GM23338 (cell line): ENCODE data around the gene ANKRD22. TPM values are rescaled to one million over a fixed set of nuclear protein-coding genes. Genes with fewer than 3 reads are reported as not detected.

Experiments used
- CREB1 ChIP-seq: fragments of 250-450 bp; sonication (Bioruptor Pico); IDR thresholded peaks from 2 replicates; pipeline ENCODE4 v1.5.0; 2020; ENCODE audit warnings: low read depth, mild to moderate bottlenecking, moderate library complexity
- EZH2 ChIP-seq: fragments of 200-600 bp; sonication (generic); IDR thresholded peaks from one replicate; pipeline ENCODE4 v1.8.0; 2017; ENCODE audit warnings: antibody characterized with exemption, mild to moderate bottlenecking, low read depth; ENCODE audit not compliant: unreplicated experiment
- EZH2phosphoT487 ChIP-seq: fragments of 200-600 bp; sonication (generic); IDR thresholded peaks from one replicate; pipeline ENCODE4 v1.8.1; 2018; ENCODE audit warnings: antibody characterized with exemption; ENCODE audit not compliant: unreplicated experiment
- NANOG ChIP-seq: IDR thresholded peaks from 2 replicates; pipeline ENCODE4 v1.6.1; 2016; ENCODE audit warnings: antibody characterized with exemption, borderline replicate concordance
- STAT1 ChIP-seq: IDR thresholded peaks from one replicate; pipeline ENCODE4 v1.6.1; 2016; ENCODE audit warnings: antibody characterized with exemption; ENCODE audit not compliant: unreplicated experiment
- ZNF331 ChIP-seq: fragments of 250-450 bp; sonication (Bioruptor Pico); IDR thresholded peaks from 2 replicates; pipeline ENCODE4 v1.5.0; 2020; ENCODE audit warnings: low read depth, mild to moderate bottlenecking, moderate library complexity
- polyA plus RNA-seq: library from polyadenylated mRNA; unstranded; fragments of >200 nt; fragmentation: Nextera tagmentation; extraction: Ambion mirVana; gene quantifications from 2 replicates; pipeline ENCODE4 v1.2.1, GENCODE V29; 2016
- total RNA-seq: library from RNA; depleted of rRNA; stranded (reverse); fragments of >200 nt; shearing (Covaris generic); gene quantifications from 2 replicates; pipeline ENCODE4 v1.2.3, GENCODE V29; 2014
- TF ChIP-seq, protein P1 (sequence below): fragments of 250-450 bp; sonication (Bioruptor Pico); IDR thresholded peaks from 2 replicates; pipeline ENCODE4 v1.5.0; 2020; ENCODE audit warnings: mild to moderate bottlenecking, moderate library complexity
- TF ChIP-seq, protein P2 (sequence below): IDR thresholded peaks from 2 replicates; pipeline ENCODE4 v1.6.1; 2016; ENCODE audit warnings: antibody characterized with exemption
- TF ChIP-seq, protein P3 (sequence below), 2 experiments: fragments of 200-600 bp in 1 of 2; sonication (generic) in 1 of 2; conservative IDR thresholded peaks; 2 replicates each; pipeline versions ENCODE4 v1.5.1 to v1.6.1; 2016 to 2017; ENCODE audit warnings: antibody characterized with exemption in 2 of 2, low read depth in 2 of 2, mild to moderate bottlenecking in 2 of 2, moderate library complexity in 1 of 2

Gene ANKRD22
- total and polyA plus RNA-seq, 2 experiments from 2014 or later, result not detected

DNA sequence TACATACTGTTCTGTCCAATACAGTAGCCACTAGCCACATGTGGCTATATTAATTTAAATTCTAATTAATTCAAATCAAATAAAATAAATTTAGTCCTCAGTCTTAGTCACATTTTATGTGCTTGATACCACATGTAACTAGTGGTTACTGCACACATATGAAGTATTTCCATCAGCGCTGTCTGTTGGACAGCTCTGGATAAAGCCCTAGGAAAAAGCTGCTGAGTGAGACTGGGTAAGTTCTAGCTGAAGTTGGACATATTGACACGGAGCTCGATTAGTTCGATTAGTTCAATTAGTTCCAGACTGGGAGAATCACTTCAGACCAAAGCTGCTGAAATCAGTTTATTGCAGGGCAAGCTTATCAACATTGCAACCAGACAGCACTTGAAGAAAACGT is 64.2 kb downstream of the ANKRD22 start (continued):
- TF ChIP-seq, protein P1, sequence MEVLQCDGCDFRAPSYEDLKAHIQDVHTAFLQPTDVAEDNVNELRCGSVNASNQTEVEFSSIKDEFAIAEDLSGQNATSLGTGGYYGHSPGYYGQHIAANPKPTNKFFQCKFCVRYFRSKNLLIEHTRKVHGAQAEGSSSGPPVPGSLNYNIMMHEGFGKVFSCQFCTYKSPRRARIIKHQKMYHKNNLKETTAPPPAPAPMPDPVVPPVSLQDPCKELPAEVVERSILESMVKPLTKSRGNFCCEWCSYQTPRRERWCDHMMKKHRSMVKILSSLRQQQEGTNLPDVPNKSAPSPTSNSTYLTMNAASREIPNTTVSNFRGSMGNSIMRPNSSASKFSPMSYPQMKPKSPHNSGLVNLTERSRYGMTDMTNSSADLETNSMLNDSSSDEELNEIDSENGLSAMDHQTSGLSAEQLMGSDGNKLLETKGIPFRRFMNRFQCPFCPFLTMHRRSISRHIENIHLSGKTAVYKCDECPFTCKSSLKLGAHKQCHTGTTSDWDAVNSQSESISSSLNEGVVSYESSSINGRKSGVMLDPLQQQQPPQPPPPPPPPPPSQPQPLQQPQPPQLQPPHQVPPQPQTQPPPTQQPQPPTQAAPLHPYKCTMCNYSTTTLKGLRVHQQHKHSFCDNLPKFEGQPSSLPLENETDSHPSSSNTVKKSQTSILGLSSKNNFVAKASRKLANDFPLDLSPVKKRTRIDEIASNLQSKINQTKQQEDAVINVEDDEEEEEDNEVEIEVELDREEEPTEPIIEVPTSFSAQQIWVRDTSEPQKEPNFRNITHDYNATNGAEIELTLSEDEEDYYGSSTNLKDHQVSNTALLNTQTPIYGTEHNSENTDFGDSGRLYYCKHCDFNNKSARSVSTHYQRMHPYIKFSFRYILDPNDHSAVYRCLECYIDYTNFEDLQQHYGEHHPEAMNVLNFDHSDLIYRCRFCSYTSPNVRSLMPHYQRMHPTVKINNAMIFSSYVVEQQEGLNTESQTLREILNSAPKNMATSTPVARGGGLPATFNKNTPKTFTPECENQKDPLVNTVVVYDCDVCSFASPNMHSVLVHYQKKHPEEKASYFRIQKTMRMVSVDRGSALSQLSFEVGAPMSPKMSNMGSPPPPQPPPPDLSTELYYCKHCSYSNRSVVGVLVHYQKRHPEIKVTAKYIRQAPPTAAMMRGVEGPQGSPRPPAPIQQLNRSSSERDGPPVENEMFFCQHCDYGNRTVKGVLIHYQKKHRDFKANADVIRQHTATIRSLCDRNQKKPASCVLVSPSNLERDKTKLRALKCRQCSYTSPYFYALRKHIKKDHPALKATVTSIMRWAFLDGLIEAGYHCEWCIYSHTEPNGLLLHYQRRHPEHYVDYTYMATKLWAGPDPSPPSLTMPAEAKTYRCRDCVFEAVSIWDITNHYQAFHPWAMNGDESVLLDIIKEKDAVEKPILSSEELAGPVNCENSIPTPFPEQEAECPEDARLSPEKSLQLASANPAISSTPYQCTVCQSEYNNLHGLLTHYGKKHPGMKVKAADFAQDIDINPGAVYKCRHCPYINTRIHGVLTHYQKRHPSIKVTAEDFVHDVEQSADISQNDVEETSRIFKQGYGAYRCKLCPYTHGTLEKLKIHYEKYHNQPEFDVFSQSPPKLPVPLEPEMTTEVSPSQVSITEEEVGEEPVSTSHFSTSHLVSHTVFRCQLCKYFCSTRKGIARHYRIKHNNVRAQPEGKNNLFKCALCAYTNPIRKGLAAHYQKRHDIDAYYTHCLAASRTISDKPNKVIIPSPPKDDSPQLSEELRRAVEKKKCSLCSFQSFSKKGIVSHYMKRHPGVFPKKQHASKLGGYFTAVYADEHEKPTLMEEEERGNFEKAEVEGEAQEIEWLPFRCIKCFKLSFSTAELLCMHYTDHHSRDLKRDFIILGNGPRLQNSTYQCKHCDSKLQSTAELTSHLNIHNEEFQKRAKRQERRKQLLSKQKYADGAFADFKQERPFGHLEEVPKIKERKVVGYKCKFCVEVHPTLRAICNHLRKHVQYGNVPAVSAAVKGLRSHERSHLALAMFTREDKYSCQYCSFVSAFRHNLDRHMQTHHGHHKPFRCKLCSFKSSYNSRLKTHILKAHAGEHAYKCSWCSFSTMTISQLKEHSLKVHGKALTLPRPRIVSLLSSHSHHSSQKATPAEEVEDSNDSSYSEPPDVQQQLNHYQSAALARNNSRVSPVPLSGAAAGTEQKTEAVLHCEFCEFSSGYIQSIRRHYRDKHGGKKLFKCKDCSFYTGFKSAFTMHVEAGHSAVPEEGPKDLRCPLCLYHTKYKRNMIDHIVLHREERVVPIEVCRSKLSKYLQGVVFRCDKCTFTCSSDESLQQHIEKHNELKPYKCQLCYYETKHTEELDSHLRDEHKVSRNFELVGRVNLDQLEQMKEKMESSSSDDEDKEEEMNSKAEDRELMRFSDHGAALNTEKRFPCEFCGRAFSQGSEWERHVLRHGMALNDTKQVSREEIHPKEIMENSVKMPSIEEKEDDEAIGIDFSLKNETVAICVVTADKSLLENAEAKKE (CRISPR knock-in tag), result no peak
- TF ChIP-seq ZNF331 (CRISPR knock-in tag) (no peak), EZH2 (no peak), NANOG (no peak), CREB1 (CRISPR knock-in tag) (no peak), STAT1 (no peak), EZH2phosphoT487 (no peak)
- TF ChIP-seq, protein P2, sequence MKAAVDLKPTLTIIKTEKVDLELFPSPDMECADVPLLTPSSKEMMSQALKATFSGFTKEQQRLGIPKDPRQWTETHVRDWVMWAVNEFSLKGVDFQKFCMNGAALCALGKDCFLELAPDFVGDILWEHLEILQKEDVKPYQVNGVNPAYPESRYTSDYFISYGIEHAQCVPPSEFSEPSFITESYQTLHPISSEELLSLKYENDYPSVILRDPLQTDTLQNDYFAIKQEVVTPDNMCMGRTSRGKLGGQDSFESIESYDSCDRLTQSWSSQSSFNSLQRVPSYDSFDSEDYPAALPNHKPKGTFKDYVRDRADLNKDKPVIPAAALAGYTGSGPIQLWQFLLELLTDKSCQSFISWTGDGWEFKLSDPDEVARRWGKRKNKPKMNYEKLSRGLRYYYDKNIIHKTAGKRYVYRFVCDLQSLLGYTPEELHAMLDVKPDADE, result no peak
- TF ChIP-seq, protein P3, sequence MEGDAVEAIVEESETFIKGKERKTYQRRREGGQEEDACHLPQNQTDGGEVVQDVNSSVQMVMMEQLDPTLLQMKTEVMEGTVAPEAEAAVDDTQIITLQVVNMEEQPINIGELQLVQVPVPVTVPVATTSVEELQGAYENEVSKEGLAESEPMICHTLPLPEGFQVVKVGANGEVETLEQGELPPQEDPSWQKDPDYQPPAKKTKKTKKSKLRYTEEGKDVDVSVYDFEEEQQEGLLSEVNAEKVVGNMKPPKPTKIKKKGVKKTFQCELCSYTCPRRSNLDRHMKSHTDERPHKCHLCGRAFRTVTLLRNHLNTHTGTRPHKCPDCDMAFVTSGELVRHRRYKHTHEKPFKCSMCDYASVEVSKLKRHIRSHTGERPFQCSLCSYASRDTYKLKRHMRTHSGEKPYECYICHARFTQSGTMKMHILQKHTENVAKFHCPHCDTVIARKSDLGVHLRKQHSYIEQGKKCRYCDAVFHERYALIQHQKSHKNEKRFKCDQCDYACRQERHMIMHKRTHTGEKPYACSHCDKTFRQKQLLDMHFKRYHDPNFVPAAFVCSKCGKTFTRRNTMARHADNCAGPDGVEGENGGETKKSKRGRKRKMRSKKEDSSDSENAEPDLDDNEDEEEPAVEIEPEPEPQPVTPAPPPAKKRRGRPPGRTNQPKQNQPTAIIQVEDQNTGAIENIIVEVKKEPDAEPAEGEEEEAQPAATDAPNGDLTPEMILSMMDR (conservative IDR thresholded peaks at IDR 0.05; ENCODE audit: low read depth in 2 of 2), result no peak
